Activated effector memory CD4-positive, alpha-beta T cell treated with anti-CD3 and anti-CD28 coated beads, Interleukin-2, amount 50 U/mL, for 16 hours (primary cell): ENCODE measurements around the gene RUBCN.

Source experiments
- DNase-seq: peaks from one replicate; pipeline ENCODE4 v3.0.0-alpha.2; 2020

The RUBCN gene

GRCh38 chr3:197736491-197737318, at the start of gene RUBCN:
RUBCN (minus strand) TSS chr3:197736904; CDS start chr3:197736719, 185 bp downstream.
- DNase-seq: peak; percentile 98

DNA sequence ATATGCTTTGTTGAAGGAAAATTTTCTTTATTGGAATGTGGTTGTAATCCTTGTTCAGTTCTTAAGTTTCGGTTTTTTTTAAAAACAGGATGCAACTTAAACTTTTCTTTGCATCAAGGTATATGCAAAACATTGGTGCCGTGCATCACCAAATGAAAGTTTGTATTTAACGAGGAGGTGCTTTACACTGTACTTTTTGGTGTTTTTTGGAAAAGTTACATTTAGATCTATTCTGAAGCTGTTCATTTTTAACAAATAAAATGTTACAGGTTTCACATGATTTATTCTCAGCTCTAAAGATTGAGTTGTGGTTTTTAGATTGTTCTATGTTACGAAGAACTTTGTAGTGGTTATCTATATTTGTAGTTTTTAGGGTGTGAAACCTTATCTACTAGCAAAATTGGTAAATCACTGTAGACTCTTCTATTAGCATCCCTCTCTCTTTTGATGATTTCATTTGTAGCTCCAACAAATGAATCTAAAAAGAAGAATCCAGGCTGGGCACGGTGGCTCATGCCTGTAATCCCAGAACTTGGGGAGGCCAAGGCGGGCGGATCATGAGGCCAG, 47.4 kb upstream of the RUBCN start:
- DNase-seq: no peak

DNA sequence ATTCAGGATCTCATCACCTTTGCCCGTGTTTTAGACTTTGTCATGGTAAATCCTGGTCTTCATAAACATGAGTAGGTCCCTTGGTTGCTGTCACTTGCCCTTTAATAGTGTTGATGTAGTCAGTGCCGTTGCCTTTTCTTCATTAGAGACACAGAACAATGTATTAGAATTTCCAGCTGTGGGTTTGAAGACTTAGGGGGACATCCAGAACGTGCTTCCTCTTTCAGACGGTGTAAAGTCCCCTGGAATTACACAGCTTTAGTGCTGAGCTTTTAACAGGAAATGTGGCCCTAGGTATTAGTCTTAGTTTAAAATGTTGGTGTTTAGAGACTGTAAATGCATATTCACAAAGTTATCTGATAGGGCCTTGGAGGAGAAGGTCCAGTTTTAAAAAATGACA, 45.5 kb upstream of the RUBCN start:
- DNase-seq: no peak

- no peak for DNase-seq
Observed at GRCh38 chr3:197775317-197775716, 38.6 kb upstream of the RUBCN start.

GRCh38 chr3:197761784-197762183, 25.1 kb upstream of the RUBCN start:
- DNase-seq: no peak

GRCh38 chr3:197758512-197758911, 21.8 kb upstream of the RUBCN start:
- no peak for DNase-seq

DNA sequence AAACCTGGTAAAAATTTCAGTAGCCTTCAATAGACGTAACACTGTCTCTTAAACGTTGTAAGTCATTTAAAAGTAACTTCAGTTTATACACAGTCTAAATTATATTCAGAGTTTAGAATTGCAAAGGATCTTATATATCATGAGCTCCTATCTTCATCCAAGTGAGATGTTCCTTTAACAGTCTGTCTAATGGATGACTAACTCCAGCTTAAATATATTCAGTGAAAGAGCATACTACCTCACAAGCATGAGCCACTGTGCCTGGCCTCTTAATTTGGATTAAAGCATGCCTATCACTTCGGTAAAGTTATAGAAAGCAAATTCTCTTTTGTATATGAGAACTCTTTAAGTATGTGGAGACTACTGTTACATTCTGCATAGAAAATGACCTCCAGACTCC, 20.0 kb upstream of the RUBCN start:
- no peak for DNase-seq

- DNase-seq: no peak
Observed at GRCh38 chr3:197753263-197753662, 16.6 kb upstream of the RUBCN start.

GRCh38 chr3:197752107-197752506, 15.4 kb upstream of the RUBCN start:
- DNase-seq: no peak

DNA sequence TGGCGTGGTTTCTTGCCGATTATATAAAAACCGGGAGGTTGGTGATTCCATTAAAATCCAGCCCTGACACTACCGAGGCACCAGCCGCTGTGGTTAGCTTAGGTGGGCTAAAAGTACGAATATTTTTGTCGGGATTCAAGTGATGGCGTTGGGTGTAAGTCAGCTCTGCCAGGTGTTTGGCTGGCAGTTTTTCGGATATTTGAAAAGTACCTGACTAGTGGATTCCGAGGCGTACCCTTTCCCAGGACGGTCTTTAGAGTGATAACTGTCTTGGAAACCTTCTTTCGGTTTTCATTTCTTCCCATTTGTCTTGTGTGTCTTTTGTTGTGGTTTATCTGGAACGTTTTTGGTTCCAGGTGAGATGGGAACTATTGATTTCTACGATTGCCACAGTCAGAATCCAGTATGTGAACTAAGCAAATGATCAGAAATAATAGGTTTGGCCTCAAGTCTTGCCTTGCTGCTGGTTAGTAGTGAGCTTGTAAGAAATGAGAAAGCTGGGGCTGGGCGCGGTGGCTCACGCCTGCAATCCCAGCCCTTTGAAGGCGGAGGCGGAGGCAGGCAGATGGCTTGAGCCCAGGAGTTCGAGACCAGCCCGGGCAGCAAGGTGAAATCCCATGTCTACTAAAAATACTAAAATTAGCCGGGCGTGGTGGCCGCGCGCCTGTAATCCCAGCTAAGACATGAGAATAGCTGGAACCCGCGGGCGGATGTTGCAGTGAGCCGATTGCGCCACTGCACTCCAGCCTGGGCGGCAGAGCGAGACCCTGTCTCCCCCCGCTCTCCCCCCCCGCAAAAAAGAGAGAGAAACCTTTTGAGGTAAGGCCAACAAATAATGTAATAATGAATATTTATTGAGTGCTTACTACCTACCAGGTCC, 14.4 kb upstream of the RUBCN start:
- peak; percentile 78 for DNase-seq

DNA sequence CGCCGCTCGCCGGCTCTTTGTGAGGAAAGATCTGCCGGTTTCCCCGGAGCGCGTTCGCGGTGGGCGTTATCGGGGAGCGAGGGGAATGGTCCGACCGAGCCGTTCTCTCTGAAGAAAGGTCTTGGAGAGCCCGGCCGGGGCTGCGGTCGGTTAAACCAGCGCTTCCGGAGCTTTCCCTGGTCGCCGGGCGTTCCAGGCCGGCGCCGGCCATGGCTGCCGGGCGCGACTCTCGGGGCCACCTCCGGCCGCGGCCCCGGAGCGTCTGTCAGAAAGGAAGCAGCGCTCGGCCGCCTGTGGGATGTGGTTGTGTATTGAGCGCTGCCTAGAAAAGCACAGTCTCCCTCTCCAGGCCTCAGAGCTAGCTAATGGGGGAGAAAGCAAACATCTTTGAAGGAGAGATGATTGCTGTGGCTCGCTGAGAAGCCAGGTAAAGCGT, 13.7 kb upstream of the RUBCN start:
- DNase-seq: peak; percentile 85

DNA sequence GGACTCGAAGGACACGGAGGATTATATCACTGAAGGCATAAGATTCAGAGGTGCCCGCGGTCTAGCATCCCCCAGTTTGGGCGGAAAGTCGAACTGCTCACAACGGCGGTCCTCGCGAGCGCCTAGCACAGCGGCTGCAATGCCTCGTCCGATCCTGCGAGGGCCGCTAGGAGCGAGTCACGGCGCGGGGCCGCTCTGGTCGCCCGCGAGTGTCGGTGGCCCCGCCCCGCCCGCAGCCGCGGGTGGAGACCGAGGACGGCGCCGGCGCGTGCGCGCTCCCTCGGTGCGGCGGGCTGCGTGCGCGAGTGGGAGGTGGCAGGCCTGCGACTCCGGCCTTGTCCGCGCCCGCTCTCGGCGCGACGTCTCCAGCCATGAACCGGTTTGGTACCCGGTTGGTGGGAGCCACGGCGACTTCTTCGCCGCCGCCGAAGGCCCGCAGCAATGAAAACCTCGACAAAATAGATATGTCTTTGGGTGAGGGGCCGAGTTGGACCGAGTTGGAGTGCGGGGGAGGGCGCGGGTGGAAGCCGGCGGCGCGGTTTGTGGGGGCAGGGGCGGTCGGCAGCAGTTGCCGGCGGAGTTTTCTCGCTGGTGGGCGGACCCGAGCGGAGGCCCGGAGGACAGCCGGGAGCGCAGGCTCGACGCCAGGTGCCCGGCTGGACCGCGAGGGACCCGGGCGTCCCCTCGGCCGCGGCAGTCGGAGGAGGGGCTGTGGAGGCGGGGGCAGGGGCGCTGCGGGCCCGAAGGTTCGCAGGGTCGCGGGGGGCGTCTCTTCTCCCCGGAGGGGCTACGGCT, 13.1 kb upstream of the RUBCN start, which contains the start of gene FYTTD1:
FYTTD1 (plus strand) TSS at position 283 of the 795 bp plus-strand sequence; CDS start at position 372, 89 bp downstream.
- DNase-seq: peak; percentile 96

GRCh38 chr3:197749315-197749600, 12.6 kb upstream of the RUBCN start:
- no peak for DNase-seq

- no peak for DNase-seq
Observed at GRCh38 chr3:197748597-197749314, 12.1 kb upstream of the RUBCN start.

DNA sequence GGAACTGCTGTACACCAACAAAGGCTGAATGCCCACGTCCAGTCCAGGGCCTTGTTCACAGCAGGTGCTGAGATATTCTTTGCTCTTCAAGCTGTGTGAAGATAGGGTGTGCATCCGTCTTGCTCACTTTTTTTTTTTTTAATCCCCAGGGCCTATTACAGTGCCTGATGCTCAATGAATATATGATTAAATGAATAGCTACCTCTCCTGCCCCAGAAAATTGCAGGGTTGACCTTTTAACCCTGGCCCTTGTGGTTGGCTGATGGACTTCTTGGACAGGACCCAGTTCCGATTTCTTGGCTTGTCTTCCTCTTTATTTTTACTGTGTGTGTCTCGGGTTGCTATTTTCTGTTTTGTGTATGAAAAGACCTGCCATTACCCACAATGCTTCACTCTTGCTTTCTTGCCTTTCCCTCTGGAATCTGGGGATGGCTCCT, 10.1 kb upstream of the RUBCN start:
- no peak for DNase-seq

- DNase-seq: no peak
Observed at GRCh38 chr3:197746209-197746608, 9.5 kb upstream of the RUBCN start.

GRCh38 chr3:197742787-197743186, 6.1 kb upstream of the RUBCN start:
- no peak for DNase-seq

- DNase-seq: no peak
Observed at GRCh38 chr3:197737749-197738462, 1.2 kb upstream of the RUBCN start.

DNA sequence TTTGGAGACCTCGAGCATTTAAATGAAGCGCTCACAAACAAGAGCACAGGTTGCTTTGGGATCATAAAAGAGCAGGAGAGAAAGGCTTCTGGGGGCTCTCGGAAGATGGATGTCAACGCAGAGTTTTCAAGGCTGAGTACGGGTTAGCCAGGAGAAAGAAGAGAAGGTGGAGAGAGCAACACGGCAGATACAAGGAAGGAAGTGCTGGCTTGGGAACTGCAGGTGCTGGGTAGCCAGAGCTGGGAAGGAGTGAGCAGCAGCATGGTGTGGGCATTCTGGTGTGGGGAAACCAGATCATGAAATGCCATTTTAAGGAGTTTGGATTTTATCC, 580 bp upstream of the RUBCN start:
- no peak for DNase-seq

DNA sequence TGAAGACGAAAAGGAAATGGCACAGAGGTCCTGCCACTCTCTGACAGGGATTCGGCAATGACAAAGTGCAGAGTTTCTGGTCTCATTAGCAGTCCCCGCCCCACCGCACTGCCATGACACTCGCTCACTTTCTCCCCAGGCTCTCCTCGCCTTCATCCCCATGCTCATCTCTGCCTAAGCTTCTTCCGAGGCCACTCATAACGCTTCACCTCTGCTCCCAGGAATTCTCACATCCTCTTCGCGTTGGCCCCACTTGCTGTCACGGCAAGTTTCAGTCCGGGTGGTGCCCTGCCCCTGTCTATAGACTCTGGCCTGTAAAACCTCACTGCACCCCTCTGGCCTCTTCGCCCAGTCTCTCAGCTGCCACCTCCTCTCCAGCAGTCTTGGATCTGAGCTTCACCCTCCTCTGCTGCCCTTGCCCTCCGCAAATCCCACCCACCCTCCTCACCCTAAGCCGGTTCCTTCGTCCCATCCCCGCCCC, 654 bp downstream of the RUBCN start:
- peak; percentile 82 for DNase-seq

GRCh38 chr3:197734667-197735318, 1.9 kb downstream of the RUBCN start:
- no peak for DNase-seq
